Stimulated activated CD8-positive, alpha-beta memory T cell treated with anti-CD3 and anti-CD28 coated beads, Interleukin-7, amount 100 ng/mL, for 4 hours (primary cell): ENCODE results near the gene EVI5.

Experiments
- DNase-seq, 2 donors: peaks; one replicate each; pipeline ENCODE4 v3.0.0-alpha.2; 2020; ENCODE audit warnings: low read depth in 2 of 2

Gene EVI5

GRCh38 chr1:92484472-92485380 is 300.2 kb downstream of the EVI5 start:
- peak; percentile 70 to 78 for DNase-seq

- DNase-seq: peak; percentile 59 to 62
Measured at GRCh38 chr1:92483610-92484471, 301.1 kb downstream of the EVI5 start.

- no peak for DNase-seq
Measured at GRCh38 chr1:92482665-92483609, 302.0 kb downstream of the EVI5 start.

- no peak for DNase-seq
Measured at GRCh38 chr1:92481971-92482664, 302.8 kb downstream of the EVI5 start.

GRCh38 chr1:92481599-92481925 is 303.3 kb downstream of the EVI5 start:
- no peak for DNase-seq

- no peak for DNase-seq
Measured at GRCh38 chr1:92480813-92481598, 303.9 kb downstream of the EVI5 start.

GRCh38 chr1:92480200-92480812 is 304.6 kb downstream of the EVI5 start:
- no peak for DNase-seq

GRCh38 chr1:92479587-92479986 is 305.3 kb downstream of the EVI5 start:
- no peak for DNase-seq

GRCh38 chr1:92478393-92478792 is 306.5 kb downstream of the EVI5 start:
- no peak for DNase-seq

GRCh38 chr1:92476071-92476631 is 308.8 kb downstream of the EVI5 start:
- DNase-seq: peak; percentile 55 to 57

GRCh38 chr1:92475029-92475428 is 309.9 kb downstream of the EVI5 start:
- no peak for DNase-seq

GRCh38 chr1:92473781-92474495 is 311.0 kb downstream of the EVI5 start:
- no peak for DNase-seq

GRCh38 chr1:92470216-92470615 is 314.7 kb downstream of the EVI5 start:
- no peak for DNase-seq

- DNase-seq: no peak
Measured at GRCh38 chr1:92466683-92467352, 318.1 kb downstream of the EVI5 start.

- no peak for DNase-seq
Measured at GRCh38 chr1:92465256-92465647, 319.7 kb downstream of the EVI5 start.

- DNase-seq: no peak
Measured at GRCh38 chr1:92464588-92465255, 320.2 kb downstream of the EVI5 start.

GRCh38 chr1:92461364-92462097 is 323.4 kb downstream of the EVI5 start:
- DNase-seq: no peak
